ENCODE measurements around the gene ACRV1.

DNA sequence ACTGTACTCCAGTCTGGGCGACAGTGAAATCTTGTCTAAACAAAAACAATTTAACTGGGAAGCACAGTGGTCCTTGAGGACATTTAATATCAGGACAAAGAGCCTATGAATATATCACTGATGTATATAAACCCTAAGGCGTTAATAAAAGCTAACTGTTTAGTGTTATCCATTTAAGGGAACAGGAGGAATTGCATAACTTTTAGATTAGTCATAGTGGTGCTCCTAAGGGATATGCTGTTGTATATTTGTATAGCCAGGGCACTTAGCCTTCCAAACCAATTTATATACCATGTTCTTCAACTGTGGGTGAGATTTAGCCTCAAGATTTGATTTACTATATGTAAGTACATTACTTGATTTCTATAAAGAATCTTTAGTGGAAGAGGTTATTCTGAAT is 58.7 kb downstream of the ACRV1 start:
- TF ChIP-seq, protein P1, sequence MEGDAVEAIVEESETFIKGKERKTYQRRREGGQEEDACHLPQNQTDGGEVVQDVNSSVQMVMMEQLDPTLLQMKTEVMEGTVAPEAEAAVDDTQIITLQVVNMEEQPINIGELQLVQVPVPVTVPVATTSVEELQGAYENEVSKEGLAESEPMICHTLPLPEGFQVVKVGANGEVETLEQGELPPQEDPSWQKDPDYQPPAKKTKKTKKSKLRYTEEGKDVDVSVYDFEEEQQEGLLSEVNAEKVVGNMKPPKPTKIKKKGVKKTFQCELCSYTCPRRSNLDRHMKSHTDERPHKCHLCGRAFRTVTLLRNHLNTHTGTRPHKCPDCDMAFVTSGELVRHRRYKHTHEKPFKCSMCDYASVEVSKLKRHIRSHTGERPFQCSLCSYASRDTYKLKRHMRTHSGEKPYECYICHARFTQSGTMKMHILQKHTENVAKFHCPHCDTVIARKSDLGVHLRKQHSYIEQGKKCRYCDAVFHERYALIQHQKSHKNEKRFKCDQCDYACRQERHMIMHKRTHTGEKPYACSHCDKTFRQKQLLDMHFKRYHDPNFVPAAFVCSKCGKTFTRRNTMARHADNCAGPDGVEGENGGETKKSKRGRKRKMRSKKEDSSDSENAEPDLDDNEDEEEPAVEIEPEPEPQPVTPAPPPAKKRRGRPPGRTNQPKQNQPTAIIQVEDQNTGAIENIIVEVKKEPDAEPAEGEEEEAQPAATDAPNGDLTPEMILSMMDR (IDR thresholded peaks at IDR 0.05): no peak
- TF ChIP-seq, protein P2, sequence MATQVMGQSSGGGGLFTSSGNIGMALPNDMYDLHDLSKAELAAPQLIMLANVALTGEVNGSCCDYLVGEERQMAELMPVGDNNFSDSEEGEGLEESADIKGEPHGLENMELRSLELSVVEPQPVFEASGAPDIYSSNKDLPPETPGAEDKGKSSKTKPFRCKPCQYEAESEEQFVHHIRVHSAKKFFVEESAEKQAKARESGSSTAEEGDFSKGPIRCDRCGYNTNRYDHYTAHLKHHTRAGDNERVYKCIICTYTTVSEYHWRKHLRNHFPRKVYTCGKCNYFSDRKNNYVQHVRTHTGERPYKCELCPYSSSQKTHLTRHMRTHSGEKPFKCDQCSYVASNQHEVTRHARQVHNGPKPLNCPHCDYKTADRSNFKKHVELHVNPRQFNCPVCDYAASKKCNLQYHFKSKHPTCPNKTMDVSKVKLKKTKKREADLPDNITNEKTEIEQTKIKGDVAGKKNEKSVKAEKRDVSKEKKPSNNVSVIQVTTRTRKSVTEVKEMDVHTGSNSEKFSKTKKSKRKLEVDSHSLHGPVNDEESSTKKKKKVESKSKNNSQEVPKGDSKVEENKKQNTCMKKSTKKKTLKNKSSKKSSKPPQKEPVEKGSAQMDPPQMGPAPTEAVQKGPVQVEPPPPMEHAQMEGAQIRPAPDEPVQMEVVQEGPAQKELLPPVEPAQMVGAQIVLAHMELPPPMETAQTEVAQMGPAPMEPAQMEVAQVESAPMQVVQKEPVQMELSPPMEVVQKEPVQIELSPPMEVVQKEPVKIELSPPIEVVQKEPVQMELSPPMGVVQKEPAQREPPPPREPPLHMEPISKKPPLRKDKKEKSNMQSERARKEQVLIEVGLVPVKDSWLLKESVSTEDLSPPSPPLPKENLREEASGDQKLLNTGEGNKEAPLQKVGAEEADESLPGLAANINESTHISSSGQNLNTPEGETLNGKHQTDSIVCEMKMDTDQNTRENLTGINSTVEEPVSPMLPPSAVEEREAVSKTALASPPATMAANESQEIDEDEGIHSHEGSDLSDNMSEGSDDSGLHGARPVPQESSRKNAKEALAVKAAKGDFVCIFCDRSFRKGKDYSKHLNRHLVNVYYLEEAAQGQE (IDR thresholded peaks at IDR 0.05; ENCODE audit: insufficient read depth in 1 of 2, low read depth in 2 of 2, low read length in 1 of 2): no peak
- no peak for TF ChIP-seq POLR2AphosphoS5 (IDR thresholded peaks at IDR 0.05; ENCODE audit: low read depth, low read length)
- no peak for TF ChIP-seq TCF7L2 (IDR thresholded peaks at IDR 0.05; ENCODE audit: low read depth, low read length)
- no peak for TF ChIP-seq SIN3A (IDR thresholded peaks at IDR 0.05; ENCODE audit: borderline replicate concordance, insufficient read depth, low read depth, low read length)
